Fibroblast of pulmonary artery (primary cell): ENCODE data around the gene UBAP2.

Experiments used
- DNase-seq: peaks from one replicate; pipeline ENCODE4 v3.0.0-alpha.2; 2010; ENCODE audit warnings: low read depth
- H3K4me3 ChIP-seq: replicated peaks from 2 replicates; pipeline ENCODE4 v1.5.1; 2011; ENCODE audit warnings: low read depth, mild to moderate bottlenecking, control low read depth, low read length, moderate library complexity
- TF ChIP-seq, protein P1 (sequence below): IDR thresholded peaks from 2 replicates; pipeline ENCODE4 v1.5.1; 2011; ENCODE audit warnings: mild to moderate bottlenecking, control low read depth, low read length, inconsistent platforms; ENCODE audit errors: missing control alignments

Gene UBAP2

DNA sequence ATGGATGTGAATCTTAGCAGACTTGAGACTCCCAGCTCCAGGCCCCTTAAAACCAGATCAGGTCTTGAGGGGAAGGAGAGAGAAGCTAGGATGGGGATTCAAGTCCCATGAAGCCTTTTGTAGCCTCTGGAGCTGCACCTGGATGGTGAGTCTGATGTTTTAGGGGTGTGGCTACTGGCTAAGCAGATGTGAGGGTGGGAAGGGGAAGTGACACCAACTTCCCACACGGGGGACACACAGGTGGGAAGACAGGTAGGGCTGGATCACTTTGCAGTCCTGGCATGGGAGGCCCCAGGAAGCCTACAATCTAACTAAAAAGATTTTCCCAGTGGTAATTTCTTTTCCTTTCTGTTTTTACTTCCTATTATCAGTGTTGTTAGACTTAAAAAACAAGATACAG is 38.7 kb upstream of the UBAP2 start:
- no peak for DNase-seq
- no peak overlapping the region for H3K4me3 ChIP-seq
- TF ChIP-seq, protein P1, sequence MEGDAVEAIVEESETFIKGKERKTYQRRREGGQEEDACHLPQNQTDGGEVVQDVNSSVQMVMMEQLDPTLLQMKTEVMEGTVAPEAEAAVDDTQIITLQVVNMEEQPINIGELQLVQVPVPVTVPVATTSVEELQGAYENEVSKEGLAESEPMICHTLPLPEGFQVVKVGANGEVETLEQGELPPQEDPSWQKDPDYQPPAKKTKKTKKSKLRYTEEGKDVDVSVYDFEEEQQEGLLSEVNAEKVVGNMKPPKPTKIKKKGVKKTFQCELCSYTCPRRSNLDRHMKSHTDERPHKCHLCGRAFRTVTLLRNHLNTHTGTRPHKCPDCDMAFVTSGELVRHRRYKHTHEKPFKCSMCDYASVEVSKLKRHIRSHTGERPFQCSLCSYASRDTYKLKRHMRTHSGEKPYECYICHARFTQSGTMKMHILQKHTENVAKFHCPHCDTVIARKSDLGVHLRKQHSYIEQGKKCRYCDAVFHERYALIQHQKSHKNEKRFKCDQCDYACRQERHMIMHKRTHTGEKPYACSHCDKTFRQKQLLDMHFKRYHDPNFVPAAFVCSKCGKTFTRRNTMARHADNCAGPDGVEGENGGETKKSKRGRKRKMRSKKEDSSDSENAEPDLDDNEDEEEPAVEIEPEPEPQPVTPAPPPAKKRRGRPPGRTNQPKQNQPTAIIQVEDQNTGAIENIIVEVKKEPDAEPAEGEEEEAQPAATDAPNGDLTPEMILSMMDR, result no peak

DNA sequence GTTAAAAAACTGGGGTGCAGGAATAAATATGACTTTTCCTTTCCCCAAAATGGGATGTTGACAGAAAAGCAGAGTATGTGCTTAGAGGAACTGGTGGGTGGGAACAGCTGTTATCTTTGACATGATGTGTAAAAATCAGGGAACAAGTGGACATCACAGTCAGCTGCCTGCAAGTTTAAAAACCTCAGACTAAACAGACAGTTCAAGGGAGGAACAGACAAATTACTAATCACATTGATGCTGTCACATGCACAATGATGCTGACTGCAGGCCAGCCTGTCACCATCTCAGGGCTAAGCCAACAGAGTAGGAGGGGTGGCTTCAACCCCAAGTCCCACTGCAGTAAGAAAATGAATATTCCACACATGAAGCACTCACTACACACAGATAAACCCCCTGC is 38.2 kb upstream of the UBAP2 start:
- H3K4me3 ChIP-seq, result no peak overlapping the region
- DNase-seq, result no peak
- TF ChIP-seq, protein P1, result no peak

DNA sequence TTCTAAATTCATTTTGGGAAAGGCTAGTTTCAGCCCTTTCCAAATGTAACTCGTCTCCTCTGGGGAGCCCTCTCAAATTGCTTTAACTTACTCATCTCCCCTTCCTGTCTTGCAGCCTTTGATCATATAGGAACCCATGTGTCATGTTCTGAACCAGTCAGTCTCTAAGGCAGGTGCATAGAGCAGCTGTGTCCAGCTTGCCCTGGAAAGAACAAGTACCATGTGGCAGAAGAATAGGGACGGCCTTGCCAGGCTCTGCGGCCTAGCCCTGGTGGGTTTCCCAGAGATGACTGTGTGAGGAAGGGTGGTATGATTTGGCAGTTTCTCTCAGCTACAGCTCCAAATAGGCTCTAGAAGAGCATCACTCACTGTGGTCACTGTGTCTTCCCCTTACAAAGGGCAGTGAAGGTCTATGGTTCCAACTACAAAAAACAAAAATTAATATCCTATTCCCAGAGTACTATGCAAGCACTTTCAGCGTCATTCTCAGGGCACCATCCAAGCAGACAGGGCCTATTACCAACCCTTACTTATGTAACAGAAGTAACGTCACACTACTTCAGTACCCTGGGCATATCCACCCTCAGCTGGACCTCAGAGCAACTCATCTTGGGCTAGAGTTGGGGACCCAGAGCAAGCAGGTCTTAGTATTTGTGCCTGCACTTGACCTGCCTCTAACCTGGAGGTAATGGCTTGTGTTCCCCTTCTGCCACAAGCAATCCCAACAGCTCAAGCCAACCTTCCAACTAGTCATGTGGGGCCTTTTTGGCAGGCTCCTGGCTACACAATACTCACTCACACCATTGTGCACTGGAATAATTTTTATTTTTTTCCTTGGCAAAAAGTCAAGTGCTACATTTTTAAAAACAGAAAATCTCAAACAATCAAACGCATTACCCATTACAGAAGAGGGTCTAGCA is 37.2 kb upstream of the UBAP2 start:
- TF ChIP-seq, protein P1, result no peak
- no peak overlapping the region for H3K4me3 ChIP-seq
- no peak for DNase-seq

DNA sequence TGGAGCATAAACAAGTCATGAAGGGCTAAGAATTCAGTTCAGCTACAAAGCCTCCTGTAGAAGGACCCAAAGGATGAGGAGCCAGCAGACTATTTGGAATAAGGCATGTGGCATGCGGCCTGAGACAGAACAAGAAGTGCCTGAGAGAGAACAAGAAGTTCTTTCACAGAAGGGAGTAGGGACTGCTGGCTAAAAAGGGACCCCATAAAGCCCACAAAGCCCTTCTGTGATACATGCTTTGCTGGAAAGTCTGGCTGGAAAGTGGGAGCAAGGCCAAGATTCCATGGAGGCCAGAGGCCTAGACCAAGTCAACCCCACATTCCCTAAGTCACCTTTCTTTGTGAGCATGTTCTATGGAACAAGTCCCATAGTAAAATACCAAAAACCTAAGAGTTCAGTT is 35.9 kb upstream of the UBAP2 start:
- no peak overlapping the region for H3K4me3 ChIP-seq
- TF ChIP-seq, protein P1, result no peak
- peak; percentile 14 for DNase-seq

DNA sequence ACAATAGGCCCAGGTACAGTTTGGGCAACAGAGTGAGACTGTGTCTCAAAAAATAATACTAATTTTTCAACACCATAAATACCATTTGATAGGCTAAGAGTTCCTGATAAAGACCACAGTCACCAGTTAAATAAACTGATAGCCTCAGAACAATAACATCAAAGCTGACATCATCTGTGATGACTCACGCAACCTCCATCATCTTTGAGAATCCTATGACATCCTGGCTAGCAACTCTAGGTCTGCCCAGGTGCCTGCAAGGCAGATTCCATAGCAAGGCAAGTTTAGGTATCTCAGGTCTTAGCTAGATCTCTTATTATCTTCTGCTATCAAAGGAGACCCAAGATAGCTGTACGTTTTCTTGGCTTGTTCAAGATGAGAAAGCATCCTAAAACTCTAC is 30.5 kb upstream of the UBAP2 start:
- no peak overlapping the region for H3K4me3 ChIP-seq
- peak; percentile 24 for DNase-seq
- TF ChIP-seq, protein P1, result no peak

DNA sequence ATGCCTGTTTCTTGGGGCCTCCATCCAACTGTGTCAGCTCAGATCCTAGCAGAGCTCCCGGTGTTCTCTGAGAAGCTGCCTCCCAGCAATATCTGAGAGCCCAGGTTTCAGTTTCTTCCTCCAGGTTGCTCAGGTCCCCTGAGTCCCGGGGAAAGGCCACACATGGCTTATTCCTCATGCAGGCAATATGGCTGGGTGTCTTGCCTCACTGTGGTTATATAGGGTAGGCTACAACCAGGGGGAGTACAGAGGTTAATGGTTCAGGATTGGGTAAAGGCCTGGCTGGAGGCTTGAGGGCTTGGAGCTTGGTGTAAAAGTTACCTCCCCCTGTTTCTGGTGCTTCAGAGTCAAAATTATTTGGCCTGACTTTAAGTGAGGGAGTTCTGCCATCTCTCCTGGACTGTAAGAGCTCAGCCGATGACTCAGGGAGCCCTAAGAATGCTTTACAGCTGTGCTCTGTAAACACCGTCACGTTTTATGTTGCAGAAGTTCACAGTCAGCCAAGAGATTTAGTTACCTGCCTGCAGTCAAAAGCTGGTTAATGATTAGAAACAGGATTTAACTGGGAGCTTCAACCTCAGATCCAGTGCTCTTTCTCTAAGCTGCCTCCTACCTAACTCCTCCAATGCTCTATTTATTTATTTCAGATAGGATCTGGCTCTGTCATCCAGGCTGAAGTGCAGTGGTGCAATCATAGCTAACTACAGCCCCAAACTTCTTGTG is 24.3 kb upstream of the UBAP2 start:
- no peak overlapping the region for H3K4me3 ChIP-seq
- DNase-seq, result peak; percentile 79
- TF ChIP-seq, protein P1, result no peak
